Right ventricle myocardium inferior (tissue), 1 donor: ENCODE data around the gene COG3. TPM values are rescaled to one million over a fixed set of nuclear protein-coding genes. Genes with fewer than 3 reads are reported as not detected.

Experiments used
- ATAC-seq: fragments of 200-7000 bp; cut with Tn5 transposase; one replicate; pipeline ENCODE4 v1.9.1; 2020; ENCODE audit warnings: mild to moderate bottlenecking, moderate library complexity
- DNase-seq: peaks from one replicate; pipeline ENCODE4 v3.0.0; 2021; ENCODE audit errors: missing footprints
- intact Hi-C: fragments of 100-400 bp; cut with DNase I; formaldehyde crosslinking; loops from one replicate; pipeline ENCODE4 v1.11.0; 2022
- total RNA-seq: library from RNA; stranded (reverse); fragmentation: NEBNext Ultra II Directional; extraction: Animal tissue kit (Norgen Biotek cat#: 25700); gene quantifications from one replicate; pipeline ENCODE4 v1.2.1, GENCODE V29; 2021
- donor health status: DM: no; HTN: yes; CAD: no; lungs with severe emphysema.

COG3 gene
- total RNA-seq, 1 donor from 2014 or later = 12.3 TPM

DNA sequence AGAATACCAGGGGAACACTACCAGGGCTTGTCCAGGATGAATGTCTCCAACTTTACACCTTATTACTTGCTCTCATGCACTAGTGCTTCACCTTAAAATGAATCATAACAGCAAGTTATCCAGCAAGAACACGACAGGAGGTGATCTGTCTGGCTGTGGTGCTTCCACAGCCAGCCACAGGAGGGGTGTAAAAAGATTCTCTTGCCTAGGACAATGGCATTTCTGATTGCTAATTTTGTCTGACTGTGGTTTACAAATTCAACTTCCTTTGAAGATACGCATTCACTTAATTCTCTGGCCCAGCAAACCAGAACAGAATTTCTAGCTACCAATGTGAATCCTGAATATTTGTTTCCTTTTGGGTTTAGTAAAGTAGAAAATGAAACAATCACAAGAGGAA is 23.1 kb upstream of the COG3 start:
- ATAC-seq = peak; percentile 42
- no peak for DNase-seq
- intact Hi-C loops = no loop called here

DNA sequence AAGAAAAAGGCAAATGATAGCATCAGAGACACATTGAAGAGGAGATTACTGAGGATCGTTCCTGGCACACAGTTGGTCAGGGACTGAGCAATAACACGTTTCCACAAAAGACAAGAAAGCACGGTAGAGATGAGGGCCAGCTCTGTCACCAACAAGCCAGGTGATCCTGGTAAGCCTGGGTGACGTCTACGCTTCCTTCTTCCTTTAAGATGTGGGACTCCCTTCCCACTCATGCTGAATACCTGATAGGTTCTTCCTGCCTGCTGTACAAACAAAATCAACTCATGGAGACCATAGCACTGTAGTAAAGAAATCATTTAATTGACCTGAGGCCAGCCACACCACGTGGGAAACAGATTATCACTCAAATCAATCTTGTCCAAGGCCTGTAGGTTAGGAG is 19.7 kb upstream of the COG3 start:
- no peak for ATAC-seq

DNA sequence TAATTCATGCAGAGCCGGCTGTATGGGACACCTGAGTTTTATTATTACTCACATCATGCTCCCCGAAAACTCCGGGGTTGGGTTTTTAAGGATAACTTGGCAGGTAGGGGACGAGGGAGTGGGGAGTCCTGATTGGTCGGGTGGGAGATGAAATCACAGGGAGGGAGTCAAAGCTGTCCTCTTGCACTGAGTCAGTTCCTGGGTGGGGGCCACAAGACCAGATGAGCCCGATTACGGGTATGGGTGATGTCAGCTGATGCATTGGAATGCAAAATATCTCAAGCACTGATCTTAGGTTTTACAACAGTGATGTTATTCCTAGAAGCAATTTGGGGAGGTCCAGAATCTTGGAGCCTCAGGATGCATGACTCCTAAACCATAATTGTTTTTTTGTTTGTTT is 18.6 kb upstream of the COG3 start:
- DNase-seq = no peak
- no peak for ATAC-seq
- intact Hi-C loops = no loop called here

More for the DNA sequence above, 19.7 kb upstream of the COG3 start:
- intact Hi-C loops = no loop called here
- no peak for DNase-seq

DNA sequence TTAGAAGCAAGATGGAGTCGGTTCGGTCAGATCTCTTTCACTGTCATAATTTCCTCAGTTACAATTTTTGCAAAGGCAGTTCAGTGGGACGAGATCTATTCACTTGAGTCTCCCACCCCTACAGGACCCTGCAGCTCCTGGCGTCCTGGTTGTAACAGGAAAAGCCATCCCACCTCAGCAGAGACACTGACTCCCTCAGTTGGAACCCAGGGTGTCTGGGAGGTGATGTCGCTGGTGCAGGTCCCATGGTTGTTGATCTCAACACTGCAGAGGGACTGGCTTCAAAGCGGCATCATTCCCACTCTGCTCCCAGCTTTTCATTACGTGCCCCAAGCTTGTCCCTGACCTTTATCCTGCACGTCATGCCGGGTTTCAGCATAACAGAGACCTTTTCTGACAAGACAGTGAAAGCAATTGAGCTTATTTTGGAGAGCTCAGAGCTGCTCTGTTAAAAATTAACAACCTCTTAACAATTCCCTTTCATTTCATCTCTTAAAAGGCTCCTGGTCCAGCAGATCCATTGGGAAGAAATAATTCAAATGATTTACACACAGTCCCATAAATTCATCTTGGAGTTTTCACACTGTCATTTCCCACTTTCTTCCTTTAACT is 17.6 kb upstream of the COG3 start:
- intact Hi-C loops = no loop called here
- no peak for ATAC-seq
- no peak for DNase-seq

DNA sequence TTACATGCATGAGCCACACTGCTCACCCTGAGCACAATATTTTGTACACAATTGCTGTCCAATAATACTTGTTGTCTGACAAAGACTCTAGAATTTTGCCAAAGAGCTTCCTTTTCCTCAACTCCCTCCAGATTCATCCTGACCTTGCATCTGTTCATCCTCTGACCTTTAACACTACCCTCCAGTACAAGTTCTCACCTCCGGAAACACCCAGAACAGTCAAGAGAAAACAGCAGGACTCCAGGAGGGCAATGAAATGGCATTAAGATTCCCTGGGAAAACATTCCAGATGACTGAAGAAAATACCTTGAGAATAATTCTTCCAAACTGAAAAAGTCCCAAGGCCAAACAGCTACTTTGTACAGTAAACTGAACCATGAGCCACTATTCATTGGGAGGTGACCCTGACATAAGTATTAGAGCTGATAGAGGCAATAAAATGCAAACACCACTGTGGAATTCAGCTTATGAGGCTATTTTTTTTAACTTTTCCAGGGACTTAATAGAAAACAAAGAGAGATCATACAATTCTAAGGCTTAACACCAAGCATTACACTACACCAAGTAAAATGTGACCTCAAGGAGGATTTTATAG is 15.7 kb upstream of the COG3 start:
- DNase-seq (no peak), ATAC-seq (no peak)
- intact Hi-C loops = no loop called here

DNA sequence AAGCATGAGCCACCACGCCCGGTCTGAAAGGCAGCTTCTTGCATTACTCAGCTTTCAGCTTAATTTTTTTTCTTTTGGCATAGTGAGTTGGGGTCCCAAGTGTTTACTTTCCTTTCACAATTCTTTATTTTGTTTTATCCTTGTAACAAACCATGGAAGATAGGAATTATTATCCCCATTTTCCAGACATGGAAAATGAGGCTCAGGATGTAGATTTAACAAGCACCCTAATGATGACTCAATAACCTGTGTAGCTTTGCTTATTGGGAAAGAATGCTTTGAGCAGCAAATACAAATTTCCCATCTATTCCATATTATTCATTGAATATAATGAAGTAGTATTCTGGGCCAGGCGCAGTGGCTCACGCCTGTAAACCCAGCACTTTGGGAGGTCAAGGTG is 13.5 kb upstream of the COG3 start:
- intact Hi-C loops = no loop called here
- ATAC-seq = no peak
- DNase-seq = no peak

DNA sequence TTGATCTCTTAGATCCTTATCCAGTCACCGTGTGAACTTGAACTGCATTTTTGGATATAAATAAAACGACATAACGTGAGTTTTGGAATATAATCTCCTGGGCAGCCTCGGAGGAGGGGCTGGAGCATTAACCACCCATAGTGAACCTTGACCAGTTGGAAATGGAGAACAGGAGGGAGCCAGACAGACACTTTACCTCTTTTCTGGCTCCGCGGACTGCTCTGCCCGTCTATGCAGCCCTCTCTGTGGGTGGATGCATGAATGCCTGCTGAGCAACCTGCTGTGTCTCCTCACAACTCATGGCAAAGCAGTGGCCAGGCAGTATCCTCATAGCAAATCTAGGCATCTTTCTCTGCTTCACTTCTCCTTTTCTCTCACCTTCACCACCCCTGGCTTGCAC is 10.5 kb upstream of the COG3 start:
- intact Hi-C loops = no loop called here
- ATAC-seq = no peak

DNA sequence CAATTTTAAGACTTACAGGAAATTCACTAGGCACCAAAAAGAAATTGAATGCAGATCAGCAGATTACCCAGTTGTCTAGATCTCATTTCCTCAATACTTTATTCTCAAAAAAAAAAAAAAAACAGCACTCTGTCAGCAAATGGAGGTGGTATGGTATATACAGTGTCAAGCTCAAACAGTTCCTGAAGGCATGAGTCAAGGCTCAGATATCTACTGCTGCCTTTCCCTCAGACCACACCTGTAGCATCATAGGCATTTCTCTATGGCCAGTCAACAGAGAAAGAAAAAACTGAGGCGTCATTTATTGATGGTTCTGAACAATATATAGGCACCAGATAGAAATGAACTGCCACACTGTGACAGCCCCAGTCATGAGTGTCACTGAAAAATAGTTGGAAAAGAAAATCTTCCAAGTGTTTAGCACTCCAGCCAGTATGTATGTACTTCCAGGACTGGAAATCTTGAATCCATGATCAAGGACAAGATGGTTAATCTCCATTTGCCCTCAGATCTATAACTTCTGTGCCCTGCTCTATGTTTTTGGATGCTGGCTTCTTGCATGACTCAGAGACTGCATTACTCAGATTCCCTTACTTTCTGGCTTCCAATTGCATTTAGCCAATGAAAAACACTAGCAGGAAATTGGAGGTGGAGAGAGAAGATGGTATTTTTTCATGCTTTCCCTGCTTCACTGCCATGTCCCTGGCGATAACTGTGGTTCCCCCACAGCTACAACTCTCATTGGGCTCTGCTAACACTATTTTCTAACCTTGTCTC is 8.4 kb upstream of the COG3 start:
- intact Hi-C loops = no loop called here
- DNase-seq = no peak
- no peak for ATAC-seq

More for the DNA sequence above, 10.5 kb upstream of the COG3 start:
- DNase-seq = no peak

DNA sequence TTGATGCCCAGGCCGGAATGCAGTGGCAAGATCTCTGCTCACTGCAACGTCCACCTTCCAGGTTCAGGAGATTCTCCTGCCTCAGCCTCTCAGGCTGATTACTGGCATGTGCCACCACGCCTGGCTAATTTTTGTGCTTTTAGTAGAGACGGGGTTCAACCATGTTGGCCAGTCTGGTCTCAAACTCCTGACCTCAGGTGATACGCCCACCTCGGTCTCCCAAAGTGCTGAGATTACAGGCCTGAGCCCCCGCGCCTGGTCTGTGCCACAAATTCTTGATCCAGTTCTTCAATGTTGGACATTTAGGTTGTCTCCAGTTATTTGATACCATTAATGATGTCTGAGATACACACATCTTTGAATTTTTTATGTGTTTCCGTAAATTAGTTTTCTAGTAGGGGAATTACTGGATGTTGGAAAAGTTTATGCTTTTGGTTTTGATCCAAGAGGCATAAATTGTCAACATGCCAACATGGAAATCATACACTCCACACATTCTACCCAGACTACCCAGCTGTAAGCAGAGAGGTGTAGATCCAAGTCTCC is 525 bp upstream of the COG3 start:
- no peak for DNase-seq
- intact Hi-C loops = loop anchor here (1.0 to 10.0 kb wide), 4 partner anchors 24 to 119 kb away; partner anchors contain the start of genes SLC25A30 and TPT1
- no peak for ATAC-seq

DNA sequence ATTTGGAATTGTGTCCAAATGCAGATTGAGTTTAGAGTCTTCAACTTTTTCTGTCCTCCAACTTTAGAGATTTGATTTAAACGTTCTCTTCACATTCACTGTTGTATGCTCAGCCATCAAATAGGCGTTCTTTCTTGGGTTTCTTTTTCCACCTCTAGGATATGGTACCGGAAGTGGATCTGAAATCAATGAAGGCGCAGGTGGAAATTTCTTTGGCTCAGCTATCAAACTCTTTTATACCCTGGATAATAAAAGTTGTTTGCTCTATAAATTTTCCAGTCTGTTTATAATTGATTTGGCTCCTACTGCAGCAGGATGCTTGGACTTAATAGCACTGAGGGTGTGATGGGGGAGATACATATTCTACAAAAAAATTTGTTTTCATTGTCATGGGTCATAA is 1.6 kb downstream of the COG3 start:
- no peak for ATAC-seq

DNA sequence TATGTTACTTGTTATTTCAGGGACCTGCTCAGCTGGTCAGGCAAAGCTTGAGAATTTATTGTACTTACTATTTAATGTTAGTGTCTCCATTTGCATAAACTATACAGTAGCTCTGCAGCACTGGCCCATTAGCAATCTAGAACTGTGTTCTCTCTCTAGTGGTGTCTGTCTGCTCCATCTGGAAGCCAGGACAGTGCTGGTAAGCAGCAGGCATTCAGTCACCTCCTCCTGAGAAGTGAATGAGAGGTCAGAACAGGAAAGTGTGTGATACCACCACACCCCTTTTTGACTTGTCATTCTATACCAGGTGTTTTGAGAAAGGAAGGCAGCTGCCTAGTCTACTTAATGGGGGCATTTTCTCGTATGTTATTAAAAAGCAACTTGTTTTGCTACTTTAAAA is 3.9 kb downstream of the COG3 start:
- DNase-seq (no peak), ATAC-seq (no peak)
- intact Hi-C loops = loop anchor here (10.0 kb wide), 1 partner anchor 124 kb away; the partner anchor contains the start of gene TPT1

More for the DNA sequence above, 1.6 kb downstream of the COG3 start:
- intact Hi-C loops = loop anchor here (10.0 kb wide), 1 partner anchor 122 kb away; the partner anchor contains the start of gene TPT1
- DNase-seq = no peak

DNA sequence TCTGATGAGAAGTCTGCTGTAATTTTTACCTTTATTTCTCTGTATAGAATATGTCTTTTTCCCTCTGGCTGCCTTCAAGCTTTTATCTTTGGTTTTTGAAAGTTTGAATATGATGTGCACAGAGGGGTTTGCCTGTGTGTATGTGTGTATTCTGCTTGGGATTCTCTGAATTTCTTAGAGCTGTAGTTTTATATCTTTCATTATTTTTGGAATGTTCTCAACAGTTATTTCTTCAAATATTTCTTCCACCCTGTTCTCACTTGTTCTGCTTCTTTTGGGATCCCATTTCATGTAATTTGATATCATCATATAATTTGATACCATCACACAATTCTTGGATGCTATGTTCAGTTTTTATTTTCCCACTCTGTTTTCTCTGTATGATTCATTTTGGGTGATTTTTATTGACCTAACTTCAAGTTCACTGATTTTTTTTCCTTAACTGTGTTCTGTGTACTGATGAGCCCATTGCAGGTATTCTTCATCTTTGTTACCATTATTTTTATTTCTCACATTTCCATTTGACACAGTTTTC is 7.5 kb downstream of the COG3 start:
- intact Hi-C loops = no loop called here
- DNase-seq = no peak
- ATAC-seq = no peak

DNA sequence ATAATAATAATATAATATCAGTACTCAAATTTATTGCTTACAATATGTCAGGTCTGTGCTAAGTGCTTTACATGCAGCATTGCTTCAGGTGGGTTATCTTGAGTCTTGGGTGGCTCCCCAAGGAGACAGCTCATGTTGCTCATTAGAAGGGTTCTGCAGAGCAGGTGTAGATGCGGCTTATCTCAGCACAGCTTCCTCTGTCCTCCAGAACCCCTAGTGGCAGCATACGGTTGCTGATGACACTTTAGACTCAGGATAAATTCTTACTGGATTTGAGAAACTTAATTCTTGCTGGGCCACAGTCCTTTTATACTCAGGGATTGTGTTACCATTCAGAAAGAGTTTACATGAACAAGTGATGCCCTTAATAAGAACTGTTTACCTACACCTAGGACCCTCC is 8.9 kb downstream of the COG3 start:
- intact Hi-C loops = no loop called here
- DNase-seq (no peak), ATAC-seq (no peak)

DNA sequence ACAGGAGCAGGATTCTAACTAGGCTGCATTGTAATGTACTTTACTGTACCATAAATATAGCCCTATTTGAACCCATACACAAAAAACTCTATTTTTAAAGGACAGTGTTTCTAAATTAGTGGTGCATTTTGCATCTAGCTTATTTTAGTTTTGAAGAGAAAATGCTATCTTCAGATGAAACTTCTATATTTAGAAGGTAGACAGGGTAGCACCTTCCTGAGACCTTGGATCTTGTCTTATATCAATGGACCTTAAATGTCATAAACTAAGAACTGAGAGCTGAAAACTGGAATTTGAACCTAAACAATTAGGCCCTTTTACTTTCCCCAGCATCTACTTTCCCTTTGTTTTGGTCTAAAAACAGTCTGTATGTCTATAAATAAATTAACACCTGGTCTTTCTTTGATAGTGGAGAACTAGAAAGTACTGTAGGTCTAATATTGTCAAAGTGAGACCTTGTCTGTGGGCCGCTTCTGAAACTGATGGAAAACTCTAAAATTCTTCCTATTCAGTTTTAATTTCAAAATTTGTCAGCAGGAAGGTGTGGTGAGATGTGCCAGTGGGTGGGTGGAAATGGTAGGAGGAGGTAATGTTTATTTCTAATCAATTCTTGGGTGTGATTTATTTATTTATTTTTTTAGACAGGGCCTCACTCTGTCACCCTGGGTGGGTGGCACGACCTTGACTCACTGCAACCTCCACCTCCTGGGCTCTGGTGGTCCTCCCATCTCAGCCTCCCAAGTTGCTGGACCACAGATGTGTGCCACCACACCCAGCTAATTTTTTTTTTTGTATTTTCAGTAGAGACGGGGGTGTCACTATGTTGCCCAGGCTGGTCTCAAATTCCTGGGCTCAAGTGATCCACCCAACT is 10.1 kb downstream of the COG3 start:
- intact Hi-C loops = no loop called here
- ATAC-seq = no peak
- DNase-seq = no peak

DNA sequence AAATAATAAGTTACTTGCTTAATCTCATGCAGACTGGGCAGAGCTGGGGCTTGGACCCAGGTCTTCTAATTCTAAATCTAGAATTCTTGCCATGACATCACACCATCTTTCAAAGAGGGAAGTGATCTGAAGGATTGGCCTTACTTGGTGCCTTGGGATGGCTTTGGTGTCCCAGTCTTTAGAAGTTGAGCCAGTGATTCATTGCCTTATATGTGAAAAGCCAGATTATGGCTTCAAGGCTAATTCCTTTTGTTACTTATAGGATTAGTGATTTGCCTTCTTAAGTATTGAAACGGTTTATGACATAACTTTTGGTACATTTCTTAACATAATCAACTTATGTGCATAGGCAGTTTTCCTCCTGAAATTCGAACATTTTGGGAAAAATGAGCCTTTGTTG is 14.9 kb downstream of the COG3 start:
- ATAC-seq (no peak), DNase-seq (no peak)
- intact Hi-C loops = loop anchor here (5.0 kb wide), 1 partner anchor 82 kb away; no protein-coding TSS in a partner anchor

DNA sequence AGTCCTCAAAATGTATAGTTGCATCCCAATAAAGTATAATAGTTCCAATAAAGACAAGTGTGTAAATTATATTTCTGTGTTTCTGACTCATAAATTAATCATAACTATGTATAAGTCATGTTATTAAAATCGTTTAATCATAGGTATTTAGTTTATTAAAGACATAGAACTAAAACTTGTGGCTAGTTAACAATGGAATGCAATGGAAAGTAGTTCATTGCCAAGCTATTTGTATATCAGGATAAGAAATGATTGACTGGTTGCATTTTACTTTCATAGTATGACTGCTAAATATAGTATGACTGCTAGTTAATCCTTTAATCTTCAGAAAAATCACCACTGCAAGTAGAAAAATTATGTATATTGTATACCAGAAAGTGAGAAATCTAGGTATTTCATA is 16.9 kb downstream of the COG3 start:
- intact Hi-C loops = loop anchor here (5.0 kb wide), 1 partner anchor 84 kb away; no protein-coding TSS in a partner anchor
- no peak for ATAC-seq

DNA sequence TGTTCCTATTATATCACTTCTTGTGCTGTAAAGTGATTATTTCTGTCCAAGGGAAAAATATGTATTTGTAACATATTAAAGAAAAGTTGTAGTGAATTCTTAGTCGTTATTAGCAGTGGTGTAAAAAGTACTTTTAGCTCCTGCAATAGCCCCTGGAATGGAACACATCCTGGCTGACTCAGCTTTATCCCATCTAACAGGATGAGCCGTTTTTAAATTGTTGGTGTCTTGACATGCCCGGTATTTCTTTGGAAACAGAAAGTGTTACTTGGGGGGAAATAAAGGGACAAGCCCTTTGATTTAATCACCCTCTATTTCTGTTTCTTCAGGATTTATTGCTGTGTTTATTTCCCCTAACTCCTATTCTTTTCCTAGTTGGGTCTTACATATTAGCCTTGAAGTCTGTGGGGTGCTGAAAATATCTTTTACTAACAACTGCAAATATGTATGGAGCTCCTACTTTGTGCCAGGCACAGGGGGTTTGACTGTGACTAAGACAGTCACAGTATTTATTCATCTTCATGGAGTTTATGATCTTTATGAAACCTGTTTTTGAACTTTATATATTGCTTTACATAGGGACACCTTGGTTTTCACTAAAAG is 17.9 kb downstream of the COG3 start:
- ATAC-seq = no peak
- intact Hi-C loops = loop anchor here (5.0 kb wide), 1 partner anchor 85 kb away; no protein-coding TSS in a partner anchor

More for the DNA sequence above, 16.9 kb downstream of the COG3 start:
- no peak for DNase-seq

DNA sequence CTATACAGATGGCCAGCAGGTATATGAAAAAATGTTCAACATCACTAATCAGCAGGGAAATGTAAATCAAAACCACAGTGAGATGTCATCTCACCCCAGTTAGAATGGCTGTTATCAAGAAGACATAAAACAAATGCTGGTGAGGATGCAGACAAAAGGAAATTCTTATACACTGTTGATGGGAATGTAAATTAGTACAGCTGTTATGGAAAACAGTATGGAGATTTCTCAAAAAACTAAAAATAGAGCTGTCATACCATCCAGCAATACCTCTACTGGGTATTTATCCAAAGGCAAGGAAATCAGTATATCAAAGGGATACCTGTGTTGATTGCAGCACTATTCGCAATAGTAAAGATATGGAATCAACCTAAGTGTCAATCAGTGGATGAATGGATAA is 22.9 kb downstream of the COG3 start:
- intact Hi-C loops = no loop called here
- ATAC-seq (no peak), DNase-seq (no peak)

More for the DNA sequence above, 17.9 kb downstream of the COG3 start:
- no peak for DNase-seq
